H1 (cell line): ENCODE results near the gene TSKS. TPM values are rescaled to one million over a fixed set of nuclear protein-coding genes. Genes with fewer than 3 reads are reported as not detected.

ENCODE experiments used
- CTCF ChIA-PET: fragments of 300-600 bp; sonication (Branson Sonifier 250); formaldehyde crosslinking; loops from one replicate; lab custom pipeline; 2021; ENCODE audit not compliant: partially characterized antibody; lab: Charles Lee
- POLR2A ChIA-PET: fragments of 300-600 bp; sonication (Branson Sonifier 250); formaldehyde crosslinking; loops from one replicate; lab custom pipeline; 2021; ENCODE audit warnings: inconsistent platforms; ENCODE audit not compliant: partially characterized antibody; lab: Charles Lee
- DNase-seq, 2 experiments: peaks; one replicate each; pipeline versions ENCODE4 v3.0.0 to v3.0.0-alpha.2; 2010 to 2022; ENCODE audit warnings: low spot score in 2 of 2, low read depth in 1 of 2, mixed read lengths in 1 of 2
- FAIRE-seq: peaks from 2 replicates; lab custom pipeline; 2011; peaks lifted over from hg19 to GRCh38; lab: Jason Lieb, UNC
- H2AFZ ChIP-seq: 2 replicates; pipeline ENCODE4 v1.8.1; 2012; ENCODE audit warnings: low read length, inconsistent platforms
- H2AK5ac ChIP-seq: 2 replicates; pipeline ENCODE4 v1.6.1; 2013; ENCODE audit warnings: low read depth, low read length
- H2BK120ac ChIP-seq: replicated peaks from 2 replicates; pipeline ENCODE3; 2013; ENCODE audit warnings: low read depth, low read length, inconsistent platforms
- H2BK12ac ChIP-seq: 2 replicates; pipeline ENCODE4 v1.6.1; 2013; ENCODE audit warnings: low read depth, low read length
- H2BK15ac ChIP-seq: 2 replicates; pipeline ENCODE4 v1.6.1; 2013; ENCODE audit warnings: low read length
- H2BK20ac ChIP-seq: 2 replicates; pipeline ENCODE4 v1.6.1; 2013; ENCODE audit warnings: low read length
- H2BK5ac ChIP-seq: 2 replicates; pipeline ENCODE4 v1.6.1; 2013; ENCODE audit warnings: low read depth, low read length
- H3K14ac ChIP-seq: 2 replicates; pipeline ENCODE4 v1.6.1; 2013; ENCODE audit warnings: inconsistent platforms; ENCODE audit not compliant: insufficient read length
- H3K18ac ChIP-seq: 2 replicates; pipeline ENCODE4 v1.6.1; 2013; ENCODE audit warnings: low read length; ENCODE audit errors: extremely low read depth
- H3K23ac ChIP-seq: 2 replicates; pipeline ENCODE4 v1.6.1; 2013; ENCODE audit warnings: inconsistent platforms; ENCODE audit not compliant: insufficient read length
- H3K23me2 ChIP-seq: 2 replicates; pipeline ENCODE4 v1.6.1; 2013; ENCODE audit warnings: low read depth, low read length
- H3K27ac ChIP-seq: 2 replicates; pipeline ENCODE4 v1.6.1; 2011; ENCODE audit warnings: low read depth, low read length, inconsistent platforms
- H3K27me3 ChIP-seq, 4 experiments: replicated peaks in 1 of 4; 1 replicate in 1 of 4; 2 replicates in 3 of 4; pipeline versions ENCODE4 v1.6.1 to v1.8.1; 2011 to 2013; ENCODE audit warnings: low read length in 3 of 4, mild to moderate bottlenecking in 3 of 4, inconsistent platforms in 2 of 4, mixed read lengths in 2 of 4, moderate library complexity in 1 of 4; ENCODE audit not compliant: control insufficient read depth in 3 of 4, insufficient read depth in 3 of 4; ENCODE audit errors: extremely low read depth in 1 of 4
- H3K36me3 ChIP-seq, 4 experiments: 2 replicates each; pipeline versions ENCODE4 v1.6.1 to v1.8.1; 2011 to 2013; ENCODE audit warnings: mild to moderate bottlenecking in 4 of 4, low read length in 3 of 4, moderate library complexity in 2 of 4, control low read depth in 1 of 4, inconsistent platforms in 1 of 4; ENCODE audit not compliant: insufficient read depth in 4 of 4, control insufficient read depth in 2 of 4
- H3K4ac ChIP-seq: replicated peaks from 2 replicates; pipeline ENCODE3; 2013; ENCODE audit warnings: low read length, low read depth, mixed read lengths, inconsistent platforms; ENCODE audit not compliant: insufficient read length
- H3K4me1 ChIP-seq, 4 experiments: replicated peaks in 1 of 4; 1 replicate in 1 of 4; 2 replicates in 3 of 4; pipeline versions ENCODE4 v1.6.1 to v1.8.1; 2011 to 2013; ENCODE audit warnings: low read length in 3 of 4, inconsistent platforms in 2 of 4, mixed read lengths in 1 of 4; ENCODE audit not compliant: insufficient read depth in 4 of 4, control insufficient read depth in 3 of 4
- H3K4me2 ChIP-seq, 2 experiments: 2 replicates each; pipeline versions ENCODE4 v1.6.1 to v1.8.1; 2011 to 2013; ENCODE audit warnings: low read depth in 2 of 2, low read length in 2 of 2, control low read depth in 1 of 2, inconsistent platforms in 1 of 2, mild to moderate bottlenecking in 1 of 2; ENCODE audit not compliant: insufficient read depth in 1 of 2
- H3K4me3 ChIP-seq, 4 experiments: fragments of 200-600, 300-600 bp in 1 of 4; sonication (generic), shearing (Covaris generic), sonication (Bioruptor Twin) in 1 of 4; 2 replicates each; pipeline versions ENCODE4 v1.5.1 to v1.8.1; 2011 to 2016; ENCODE audit warnings: low read length in 4 of 4, low read depth in 3 of 4, control low read depth in 2 of 4, inconsistent platforms in 2 of 4, mild to moderate bottlenecking in 2 of 4, mixed read lengths in 1 of 4, moderate library complexity in 1 of 4; ENCODE audit not compliant: insufficient read depth in 2 of 4; ENCODE audit errors: extremely low read depth in 1 of 4
- H3K56ac ChIP-seq: replicated peaks from 2 replicates; pipeline ENCODE3; 2013; ENCODE audit warnings: low read depth, mild to moderate bottlenecking, mixed read lengths, low read length, inconsistent platforms; ENCODE audit not compliant: insufficient read length
- H3K79me1 ChIP-seq: 2 replicates; pipeline ENCODE4 v1.6.1; 2013; ENCODE audit warnings: low read depth, low read length, control low read depth
- H3K79me2 ChIP-seq, 2 experiments: 2 replicates each; pipeline versions ENCODE4 v1.6.1 to v1.8.1; 2012 to 2013; ENCODE audit warnings: low read length in 2 of 2, mild to moderate bottlenecking in 2 of 2, inconsistent platforms in 1 of 2; ENCODE audit not compliant: insufficient read depth in 2 of 2, control insufficient read depth in 1 of 2
- H3K9ac ChIP-seq, 4 experiments: replicated peaks in 1 of 4; 1 replicate in 1 of 4; 2 replicates in 3 of 4; pipeline versions ENCODE4 v1.6.1 to v1.8.1; 2011 to 2013; ENCODE audit warnings: low read depth in 3 of 4, low read length in 3 of 4, control low read depth in 2 of 4, mild to moderate bottlenecking in 2 of 4, moderate library complexity in 2 of 4, inconsistent platforms in 1 of 4; ENCODE audit errors: extremely low read depth in 1 of 4
- H3K9me3 ChIP-seq, 2 experiments: 2 replicates each; pipeline versions ENCODE4 v1.6.1 to v1.8.1; 2012 to 2013; ENCODE audit warnings: mild to moderate bottlenecking in 2 of 2, moderate library complexity in 2 of 2, control low read depth in 1 of 2, inconsistent platforms in 1 of 2, low read depth in 1 of 2, low read length in 1 of 2, mixed read lengths in 1 of 2; ENCODE audit not compliant: insufficient read depth in 2 of 2
- H4K20me1 ChIP-seq, 2 experiments: replicated peaks in 1 of 2; 2 replicates each; pipeline versions ENCODE3 to v1.8.1; 2011 to 2013; ENCODE audit warnings: inconsistent platforms in 2 of 2, low read length in 2 of 2, mild to moderate bottlenecking in 1 of 2; ENCODE audit not compliant: insufficient read depth in 2 of 2, control insufficient read depth in 1 of 2
- H4K5ac ChIP-seq: 2 replicates; pipeline ENCODE4 v1.6.1; 2013; ENCODE audit warnings: low read length, low read depth, mixed read lengths, inconsistent platforms; ENCODE audit not compliant: insufficient read length
- H4K8ac ChIP-seq: 2 replicates; pipeline ENCODE4 v1.8.0; 2013; ENCODE audit warnings: mild to moderate bottlenecking, moderate library complexity, low read length, inconsistent platforms; ENCODE audit not compliant: insufficient read depth; ENCODE audit errors: extremely low read depth
- H4K91ac ChIP-seq: replicated peaks from 2 replicates; pipeline ENCODE3; 2013; ENCODE audit warnings: low read length, mixed read lengths, inconsistent platforms; ENCODE audit not compliant: insufficient read length
- ASH2L ChIP-seq: fragments of 200-600, 300-600 bp; sonication (generic); IDR thresholded peaks from one replicate; pipeline ENCODE4 v1.7.1; 2017; ENCODE audit warnings: low read length
- CBX5 ChIP-seq: fragments of 300-800, 300-1000 bp; sonication (generic); IDR thresholded peaks from 2 replicates; pipeline ENCODE4 v1.7.1; 2016; ENCODE audit warnings: antibody characterized with exemption, low read length, low read depth
- CHD2 ChIP-seq: IDR thresholded peaks from 2 replicates; pipeline ENCODE4 v1.6.1; 2012; ENCODE audit warnings: low read length, improper control_type of control experiment
- CREB1 ChIP-seq: IDR thresholded peaks from 2 replicates; pipeline ENCODE4 v1.6.1; 2012; ENCODE audit warnings: inconsistent platforms
- GTF2F1 ChIP-seq: IDR thresholded peaks from 2 replicates; pipeline ENCODE4 v1.6.1; 2012; ENCODE audit warnings: low read depth, low read length, improper control_type of control experiment, borderline replicate concordance
- MAFK ChIP-seq: IDR thresholded peaks from 2 replicates; pipeline ENCODE4 v1.6.1; 2012; ENCODE audit warnings: low read depth, mild to moderate bottlenecking, improper control_type of control experiment, low read length
- PHF8 ChIP-seq: fragments of 200-600 bp; sonication (generic); conservative IDR thresholded peaks from 2 replicates; pipeline ENCODE4 v1.7.1; 2012; ENCODE audit warnings: low read depth, mild to moderate bottlenecking, inconsistent platforms, low read length, moderate library complexity
- RNF2 ChIP-seq: fragments of 200-900, 300-1000 bp; sonication (generic); IDR thresholded peaks from 2 replicates; pipeline ENCODE4 v1.7.1; 2016; ENCODE audit warnings: borderline replicate concordance, low read depth, mild to moderate bottlenecking, antibody characterized with exemption, low read length; ENCODE audit not compliant: poor library complexity, severe bottlenecking; ENCODE audit errors: missing control alignments
- SIN3A ChIP-seq, 2 experiments: IDR thresholded peaks in 1 of 2; conservative IDR thresholded peaks in 1 of 2; 2 replicates each; pipeline ENCODE4 v1.6.1; 2011 to 2012; ENCODE audit warnings: low read length in 2 of 2, improper control_type of control experiment in 1 of 2, low read depth in 1 of 2, mild to moderate bottlenecking in 1 of 2
- SUZ12 ChIP-seq: fragments of 200-600 bp; sonication (generic); IDR thresholded peaks from 2 replicates; pipeline ENCODE4 v1.6.1; 2012; ENCODE audit warnings: mild to moderate bottlenecking, inconsistent platforms, low read length, moderate library complexity, mixed read lengths
- WGBS, 2 experiments: shearing (Covaris generic) in 1 of 2; methylation state at CpG; one replicate each; pipeline versions ENCODE4 v1.1.6 to v1.1.7; 2013 to 2015; ENCODE audit warnings: low lambda C conversion rate in 2 of 2, mixed read lengths in 2 of 2, inconsistent platforms in 1 of 2, low coverage in 1 of 2, missing lambda C conversion rate in 1 of 2; ENCODE audit not compliant: insufficient replicate concordance in 2 of 2, insufficient coverage in 1 of 2, insufficient read length in 1 of 2; ENCODE audit errors: extremely low coverage in 1 of 2, missing lambda C conversion rate in 1 of 2; 5-methylcytosine and 5-hydroxymethylcytosine counted together
- polyA plus RNA-seq, 7 experiments: library from polyadenylated mRNA; depleted of rRNA in 3 of 7; stranded (reverse) in 5 of 7; unstranded in 2 of 7; fragments of >200 nt in 5 of 7; fragments of 200-250 nt in 2 of 7; gene quantifications; 1 replicate in 5 of 7; 2 replicates in 1 of 7; 4 replicates in 1 of 7; pipeline versions ENCODE4 v1.2.1 to v1.2.3, GENCODE V29; 2011 to 2013; ENCODE audit warnings: missing spikeins in 2 of 7, mixed read lengths in 2 of 7
- total RNA-seq: library from RNA; stranded (reverse); fragmentation: NEBNext Ultra II Directional; extraction: Animal tissue kit (Norgen Biotek cat#: 25700); gene quantifications from 2 replicates; pipeline ENCODE4 v1.2.1, GENCODE V29; 2021
- TF ChIP-seq, protein P1 (sequence below): IDR thresholded peaks from 2 replicates; pipeline ENCODE4 v1.6.1; 2012; ENCODE audit warnings: low read length, inconsistent platforms

Gene TSKS
- total and polyA plus RNA-seq, 2 of the 8 experiments (the other 6 are each of a cell fraction or from before 2014, with no cell fraction given): 0.21 TPM; not detected in 1

DNA sequence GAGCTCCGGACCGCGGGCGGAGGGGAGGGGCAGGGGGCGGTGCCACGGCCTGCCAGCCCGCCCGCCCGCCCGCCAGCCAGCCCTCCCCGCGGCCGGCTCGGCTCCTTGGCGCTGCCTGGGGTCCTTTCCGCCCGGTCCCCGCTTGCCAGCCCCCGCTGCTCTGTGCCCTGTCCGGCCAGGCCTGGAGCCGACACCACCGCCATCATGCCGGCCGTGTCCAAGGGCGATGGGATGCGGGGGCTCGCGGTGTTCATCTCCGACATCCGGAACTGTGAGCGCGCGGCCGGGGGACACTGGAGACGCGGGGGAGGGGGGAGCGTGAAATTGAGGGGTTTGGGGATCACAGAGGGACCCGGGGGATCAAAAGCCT, 3.8 kb upstream of the TSKS start, which contains the start of gene AP2A1:
Gene AP2A1 (plus strand): TSS at position 72 of the 370 bp plus-strand sequence. CDS start 133 bp downstream, at position 205.
- H2BK20ac ChIP-seq: 0 out of 2 replicates have a peak within 1 kb of the TSS, but pooled peaks have one; percentile 0
- H3K4ac ChIP-seq: peak within 1 kb of the TSS; percentile 91
- peak within 1 kb of the TSS; percentile 89 for H2BK5ac ChIP-seq
- peak within 1 kb of the TSS; percentile 97 for H3K27ac ChIP-seq
- H3K23ac ChIP-seq: no peak within 1 kb of the TSS
- H3K56ac ChIP-seq: peak within 1 kb of the TSS; percentile 72
- H3K23me2 ChIP-seq: peaks cover 13% of the 10 kb centered on the region
- ChIA-PET POLR2A (interaction anchor here (0.5 to 3.8 kb wide), 16 partner anchors 9 to 167 kb away, joined by 3 to 15 read pairs (median 4); partner anchors contain the start of genes CPT1C, FUZ and PTOV1), CTCF (interaction anchor here (1.4 to 1.8 kb wide), 3 partner anchors 16 to 50 kb away, joined by 4 to 6 read pairs (median 4); no protein-coding TSS in a partner anchor)
- H3K36me3 ChIP-seq: no peaks in the 10 kb centered on the region
- H3K4me2 ChIP-seq: peak within 1 kb of the TSS; percentile 82 to 94
- H3K27me3 ChIP-seq: no peaks in the 10 kb centered on the region
- H2BK15ac ChIP-seq: peak within 1 kb of the TSS; percentile 84; the same call in 1 of the 2 replicates
- peak within 1 kb of the TSS; percentile 89 for H4K5ac ChIP-seq
- H3K9me3 ChIP-seq: no peaks in the 10 kb centered on the region
- H3K9ac ChIP-seq: peak within 1 kb of the TSS; percentile 80 to 96 (median 87)
- peaks cover 0 to 4% of the 10 kb centered on the region in 2 experiments for H4K20me1 ChIP-seq
- H3K14ac ChIP-seq: peak within 1 kb of the TSS; percentile 6
- H2AFZ ChIP-seq: no peak within 1 kb of the TSS
- H3K79me1 ChIP-seq: peaks cover 18% of the 10 kb centered on the region
- DNase-seq: no peak
- 0% methylated on average over 15 of the region's 38 CpGs; no CpG with 5 or more reads in 1 of the 2 experiments for WGBS, 2 experiments
- H4K91ac ChIP-seq: peak within 1 kb of the TSS; percentile 86
- peaks cover 0 to 7% (median 2%) of the 10 kb centered on the region in 4 experiments; a peak in 5 of 7 replicates for H3K4me1 ChIP-seq
- H2BK12ac ChIP-seq: peak within 1 kb of the TSS; percentile 96; the same call in 1 of the 2 replicates
- peak within 1 kb of the TSS; percentile 81 for H3K18ac ChIP-seq
- H2BK120ac ChIP-seq: peak within 1 kb of the TSS; percentile 70
- FAIRE-seq: no peak
- H3K79me2 ChIP-seq: peaks cover 0 to 24% of the 10 kb centered on the region in 2 experiments; a peak in 2 of 4 replicates
- peak within 1 kb of the TSS; percentile 92 for H4K8ac ChIP-seq
- H2AK5ac ChIP-seq: peak within 1 kb of the TSS; percentile 43; the same call in 1 of the 2 replicates
- peak within 1 kb of the TSS; percentile 42 to 100 (median 85) for H3K4me3 ChIP-seq
- TF ChIP-seq MAFK (no peak), SUZ12 (no peak), SIN3A (conservative IDR thresholded peaks at IDR 0.05 in 1 of 2, IDR thresholded peaks at IDR 0.05 in 1 of 2; ENCODE audit: low read depth in 1 of 2, low read length in 2 of 2) (0 out of 4 replicates have a peak, but pooled peaks of 1 of the 2 experiments have one; percentile 56), ASH2L (peak; percentile 19), CBX5 (no peak), CREB1 (no peak), PHF8 (peak; percentile 54; the same call in 1 of the 2 replicates), GTF2F1 (no peak), RNF2 (no peak), CHD2 (no peak)
- TF ChIP-seq, protein P1, sequence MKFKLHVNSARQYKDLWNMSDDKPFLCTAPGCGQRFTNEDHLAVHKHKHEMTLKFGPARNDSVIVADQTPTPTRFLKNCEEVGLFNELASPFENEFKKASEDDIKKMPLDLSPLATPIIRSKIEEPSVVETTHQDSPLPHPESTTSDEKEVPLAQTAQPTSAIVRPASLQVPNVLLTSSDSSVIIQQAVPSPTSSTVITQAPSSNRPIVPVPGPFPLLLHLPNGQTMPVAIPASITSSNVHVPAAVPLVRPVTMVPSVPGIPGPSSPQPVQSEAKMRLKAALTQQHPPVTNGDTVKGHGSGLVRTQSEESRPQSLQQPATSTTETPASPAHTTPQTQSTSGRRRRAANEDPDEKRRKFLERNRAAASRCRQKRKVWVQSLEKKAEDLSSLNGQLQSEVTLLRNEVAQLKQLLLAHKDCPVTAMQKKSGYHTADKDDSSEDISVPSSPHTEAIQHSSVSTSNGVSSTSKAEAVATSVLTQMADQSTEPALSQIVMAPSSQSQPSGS: no peak
